HFFc6 (cell line): ENCODE measurements around the gene IGSF6. TPM values are rescaled to one million over a fixed set of nuclear protein-coding genes. Genes with fewer than 3 reads are reported as not detected.

Experiments
- DNase-seq: peaks from one replicate; pipeline ENCODE4 v3.0.0-alpha.2; 2018
- H3K27ac Mint-ChIP-seq: 2 replicates; pipeline ENCODE4 v1.8.0; 2020; ENCODE audit warnings: mild to moderate bottlenecking, mixed read lengths
- H3K27me3 Mint-ChIP-seq: 2 replicates; pipeline ENCODE4 v1.8.0; 2021; ENCODE audit warnings: mild to moderate bottlenecking, moderate library complexity, mixed read lengths; ENCODE audit not compliant: insufficient read depth
- H3K36me3 Mint-ChIP-seq: 2 replicates; pipeline ENCODE4 v1.8.0; 2021; ENCODE audit warnings: low read depth, mixed read lengths
- H3K4me1 Mint-ChIP-seq: 2 replicates; pipeline ENCODE4 v1.8.0; 2020; ENCODE audit warnings: low read depth, mixed read lengths
- H3K4me3 Mint-ChIP-seq: 2 replicates; pipeline ENCODE4 v1.8.0; 2020; ENCODE audit warnings: mild to moderate bottlenecking, moderate library complexity, mixed read lengths
- H3K9me3 Mint-ChIP-seq: 2 replicates; pipeline ENCODE4 v1.8.0; 2020; ENCODE audit warnings: mild to moderate bottlenecking, mixed read lengths
- total RNA-seq, 6 experiments: library from RNA; stranded (reverse); fragmentation: NEBNext Ultra II Directional; extraction: Animal tissue kit (Norgen Biotek cat#: 25700); gene quantifications; 2 replicates in 1 of 6; 3 replicates in 5 of 6; pipeline ENCODE4 v1.2.3, GENCODE V29; 2021
- TF ChIP-seq, protein P1 (sequence below): fragments of 200-600 bp; sonication (generic); IDR thresholded peaks from 2 replicates; pipeline ENCODE4 v1.5.0; 2021; ENCODE audit warnings: antibody characterized with exemption, mild to moderate bottlenecking

Gene IGSF6
- total RNA-seq, 6 experiments from 2014 or later = not detected

DNA sequence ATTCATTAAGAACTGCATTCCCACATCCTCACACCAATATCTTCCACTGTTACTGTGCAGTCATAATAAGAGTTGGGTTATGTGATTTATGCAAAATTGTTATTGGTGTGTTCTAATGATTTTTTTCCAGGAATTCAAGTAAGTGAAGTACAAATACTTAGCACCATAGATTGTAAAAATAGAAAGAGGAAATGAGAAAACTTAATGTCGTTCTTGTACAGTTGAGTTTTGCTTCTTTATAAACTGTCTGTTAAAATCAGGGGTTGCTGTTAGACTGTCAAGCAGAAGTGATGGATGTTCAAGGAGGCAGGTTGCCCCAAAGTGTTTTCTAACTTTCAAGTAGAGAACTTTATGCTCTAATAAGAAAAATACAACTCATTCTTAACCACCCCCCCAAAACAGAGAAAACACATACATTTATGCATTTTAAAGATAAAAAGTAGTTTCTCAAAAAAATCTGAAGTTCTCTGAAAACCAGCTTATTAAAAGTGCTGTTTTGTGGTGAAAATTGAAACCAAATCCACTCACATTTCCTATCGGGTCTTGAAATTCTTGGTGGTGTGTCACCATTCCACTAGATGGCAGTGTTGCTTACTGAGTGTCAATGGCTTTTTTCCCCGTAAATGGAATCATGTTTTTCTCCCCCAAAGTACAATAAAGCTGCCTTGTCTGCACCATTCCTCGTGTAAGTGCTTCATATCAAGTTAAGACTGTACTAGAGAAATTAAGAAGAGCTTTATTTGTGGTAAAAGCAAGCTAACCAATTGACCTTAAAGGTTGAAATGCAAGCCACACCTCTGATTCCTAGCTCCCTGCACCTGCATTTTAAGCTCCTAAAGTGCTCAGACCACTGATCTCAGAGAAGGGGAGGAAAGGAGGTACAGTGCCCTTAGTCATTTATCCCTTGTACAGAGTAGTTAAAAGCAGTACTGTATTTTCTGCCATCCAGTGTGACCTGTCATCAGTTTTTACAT, 4.7 kb upstream of the IGSF6 start:
- Mint-ChIP-seq H3K27me3 (peaks cover 2% of the 10 kb centered on the region; the same call in 1 of the 2 replicates), H3K9me3 (no peaks in the 10 kb centered on the region), H3K27ac (peak overlapping the region; percentile 35; the same call in 1 of the 2 replicates), H3K4me1 (peaks cover 49% of the 10 kb centered on the region), H3K4me3 (peak overlapping the region; percentile 44), H3K36me3 (peaks cover 10% of the 10 kb centered on the region; the same call in 1 of the 2 replicates)
- TF ChIP-seq, protein P1, sequence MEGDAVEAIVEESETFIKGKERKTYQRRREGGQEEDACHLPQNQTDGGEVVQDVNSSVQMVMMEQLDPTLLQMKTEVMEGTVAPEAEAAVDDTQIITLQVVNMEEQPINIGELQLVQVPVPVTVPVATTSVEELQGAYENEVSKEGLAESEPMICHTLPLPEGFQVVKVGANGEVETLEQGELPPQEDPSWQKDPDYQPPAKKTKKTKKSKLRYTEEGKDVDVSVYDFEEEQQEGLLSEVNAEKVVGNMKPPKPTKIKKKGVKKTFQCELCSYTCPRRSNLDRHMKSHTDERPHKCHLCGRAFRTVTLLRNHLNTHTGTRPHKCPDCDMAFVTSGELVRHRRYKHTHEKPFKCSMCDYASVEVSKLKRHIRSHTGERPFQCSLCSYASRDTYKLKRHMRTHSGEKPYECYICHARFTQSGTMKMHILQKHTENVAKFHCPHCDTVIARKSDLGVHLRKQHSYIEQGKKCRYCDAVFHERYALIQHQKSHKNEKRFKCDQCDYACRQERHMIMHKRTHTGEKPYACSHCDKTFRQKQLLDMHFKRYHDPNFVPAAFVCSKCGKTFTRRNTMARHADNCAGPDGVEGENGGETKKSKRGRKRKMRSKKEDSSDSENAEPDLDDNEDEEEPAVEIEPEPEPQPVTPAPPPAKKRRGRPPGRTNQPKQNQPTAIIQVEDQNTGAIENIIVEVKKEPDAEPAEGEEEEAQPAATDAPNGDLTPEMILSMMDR = peak; percentile 95
- DNase-seq = peak; percentile 49

DNA sequence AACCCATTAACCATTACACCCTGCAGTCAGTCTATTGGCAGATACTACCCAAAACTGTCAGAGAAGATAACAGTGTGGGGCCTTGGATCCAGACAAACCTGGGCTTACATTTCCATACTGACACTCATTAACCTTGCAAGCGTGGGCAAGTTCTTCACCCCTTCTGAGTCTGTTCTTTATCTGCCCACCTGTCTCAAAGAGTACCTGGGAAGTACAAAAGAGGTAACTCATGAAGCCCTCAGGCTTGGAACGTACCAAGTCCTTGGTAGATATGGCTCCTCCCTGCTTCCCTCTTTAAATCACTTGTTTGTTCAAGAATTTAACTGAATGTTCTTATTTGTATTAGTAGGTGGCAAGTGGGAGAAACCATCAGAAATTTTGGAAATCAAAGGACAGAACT, 2.5 kb upstream of the IGSF6 start:
- Mint-ChIP-seq H3K9me3 (no peaks in the 10 kb centered on the region), H3K4me3 (no peak overlapping the region), H3K27ac (no peak overlapping the region), H3K4me1 (peaks cover 34% of the 10 kb centered on the region), H3K27me3 (0 out of 2 replicates have a peak, but pooled peaks cover 2% of the 10 kb centered on the region), H3K36me3 (peaks cover 10% of the 10 kb centered on the region; the same call in 1 of the 2 replicates)
- TF ChIP-seq, protein P1 = no peak
- no peak for DNase-seq

DNA sequence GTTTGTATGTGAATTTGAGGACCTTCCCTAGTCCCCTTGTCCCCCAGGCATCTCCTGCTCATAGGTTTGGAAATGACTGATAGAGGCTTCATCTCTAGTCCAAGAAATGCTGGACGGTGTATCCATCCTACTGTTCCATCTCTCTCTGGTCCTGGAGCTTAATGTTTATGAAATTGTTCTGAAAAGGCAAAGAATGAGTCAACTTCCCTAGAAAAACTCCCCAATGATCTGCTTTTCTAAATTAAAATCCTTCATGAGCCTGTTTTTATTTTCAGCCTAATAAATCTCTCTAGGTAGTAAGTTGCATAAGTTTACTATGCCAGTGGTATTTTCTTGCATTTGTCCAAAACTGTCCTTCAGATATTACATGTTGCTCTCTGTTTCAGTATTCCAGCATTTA, 2.1 kb upstream of the IGSF6 start:
- no peaks in the 10 kb centered on the region for H3K9me3 Mint-ChIP-seq
- TF ChIP-seq, protein P1 = no peak
- H3K27ac Mint-ChIP-seq = no peak overlapping the region; the same call in 1 of the 2 replicates
- H3K36me3 Mint-ChIP-seq = peaks cover 10% of the 10 kb centered on the region; the same call in 1 of the 2 replicates
- H3K4me3 Mint-ChIP-seq = no peak overlapping the region
- H3K27me3 Mint-ChIP-seq = 0 out of 2 replicates have a peak, but pooled peaks cover 2% of the 10 kb centered on the region
- peaks cover 34% of the 10 kb centered on the region for H3K4me1 Mint-ChIP-seq
- no peak for DNase-seq

DNA sequence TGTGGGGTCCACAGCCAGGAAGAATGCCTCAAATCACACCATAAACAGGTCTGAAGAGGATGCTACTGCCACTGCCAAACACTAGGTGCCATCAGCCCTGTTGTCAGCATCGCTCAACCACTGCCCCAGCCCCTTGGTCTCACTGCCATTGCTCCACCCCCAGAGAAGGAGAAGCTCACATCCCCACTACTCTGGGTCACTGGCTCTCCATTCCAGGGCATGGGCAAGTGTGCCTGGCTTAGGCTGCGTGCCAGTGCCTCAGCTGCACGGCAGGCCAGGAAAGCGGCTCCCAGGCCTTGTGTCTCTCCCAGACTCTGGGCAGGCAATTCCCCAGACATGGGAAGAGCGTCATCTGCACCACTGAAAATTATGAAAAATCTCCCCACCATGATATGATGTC, 1.2 kb upstream of the IGSF6 start:
- Mint-ChIP-seq H3K36me3 (peaks cover 10% of the 10 kb centered on the region; the same call in 1 of the 2 replicates), H3K9me3 (no peaks in the 10 kb centered on the region), H3K4me1 (peaks cover 34% of the 10 kb centered on the region), H3K27ac (no peak overlapping the region), H3K4me3 (no peak overlapping the region), H3K27me3 (0 out of 2 replicates have a peak, but pooled peaks cover 2% of the 10 kb centered on the region)
- DNase-seq = no peak
- TF ChIP-seq, protein P1 = no peak

DNA sequence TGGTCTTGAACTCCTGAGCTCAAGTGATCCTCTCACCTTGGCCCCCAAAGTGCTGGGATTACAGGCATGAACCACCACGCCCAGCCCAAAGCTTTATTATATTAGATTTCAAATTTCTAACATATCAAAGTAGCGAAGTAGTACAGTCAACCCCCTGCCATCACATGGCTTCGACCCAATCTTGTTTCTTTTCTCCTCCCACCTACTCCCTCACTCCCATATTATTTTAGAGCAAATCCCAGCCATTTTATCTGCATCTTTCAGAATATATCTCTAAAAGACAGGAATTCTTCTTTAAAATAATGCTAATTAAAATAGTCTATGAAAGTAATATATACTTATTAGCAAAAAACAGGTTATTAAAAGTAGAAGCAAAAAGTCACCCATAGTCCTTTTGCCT, 893 bp downstream of the IGSF6 start:
- Mint-ChIP-seq H3K4me3 (no peak overlapping the region), H3K4me1 (peaks cover 28% of the 10 kb centered on the region), H3K36me3 (peaks cover 5% of the 10 kb centered on the region; the same call in 1 of the 2 replicates), H3K27me3 (peaks cover 2% of the 10 kb centered on the region; the same call in 1 of the 2 replicates), H3K9me3 (no peaks in the 10 kb centered on the region), H3K27ac (no peak overlapping the region)
- DNase-seq = no peak
- TF ChIP-seq, protein P1 = no peak
